GM23338 (cell line): ENCODE measurements around the gene G3BP1. TPM values are rescaled to one million over a fixed set of nuclear protein-coding genes. Genes with fewer than 3 reads are reported as not detected.

ENCODE experiments used
- ATAC-seq: fragments of 200-7000 bp; cut with Tn5 transposase; 3 replicates; pipeline ENCODE4 v1.9.1; 2020
- DNase-seq: peaks from one replicate; pipeline ENCODE4 v3.0.0-alpha.2; 2015; ENCODE audit warnings: low spot score
- H2AFZ ChIP-seq: fragments of 200-600 bp; sonication (generic); 2 replicates; pipeline ENCODE4 v1.8.0; 2016; ENCODE audit warnings: antibody characterized with exemption, mild to moderate bottlenecking, moderate library complexity
- H3F3A ChIP-seq: fragments of 200-600 bp; sonication (generic); replicated peaks from 2 replicates; pipeline ENCODE4 v1.8.0; 2017; ENCODE audit warnings: antibody characterized with exemption, mixed run types, low read depth
- H3K27ac ChIP-seq: fragments of 200-600 bp; sonication (generic); 2 replicates; pipeline ENCODE4 v1.6.1; 2016; ENCODE audit warnings: low read depth
- H3K27me3 ChIP-seq: fragments of 200-600 bp; sonication (generic); 2 replicates; pipeline ENCODE4 v1.8.0; 2016; ENCODE audit warnings: mild to moderate bottlenecking, mixed run types, moderate library complexity; ENCODE audit not compliant: insufficient read depth
- H3K36me3 ChIP-seq: fragments of 200-600 bp; sonication (generic); 2 replicates; pipeline ENCODE4 v1.8.0; 2016; ENCODE audit warnings: mild to moderate bottlenecking; ENCODE audit not compliant: insufficient read depth
- H3K4me1 ChIP-seq: fragments of 200-600 bp; sonication (generic); 2 replicates; pipeline ENCODE4 v1.8.0; 2016; ENCODE audit warnings: mild to moderate bottlenecking, moderate library complexity; ENCODE audit not compliant: insufficient read depth
- H3K4me2 ChIP-seq: fragments of 200-600 bp; sonication (generic); 2 replicates; pipeline ENCODE4 v1.7.1; 2017; ENCODE audit warnings: mixed run types
- H3K4me3 ChIP-seq: fragments of 200-600 bp; sonication (generic); 2 replicates; pipeline ENCODE4 v1.6.1; 2016; ENCODE audit warnings: mixed run types
- H3K79me2 ChIP-seq: fragments of 200-600 bp; sonication (generic); replicated peaks from 2 replicates; pipeline ENCODE4 v1.8.0; 2017; ENCODE audit warnings: mild to moderate bottlenecking; ENCODE audit not compliant: insufficient read depth
- H3K9me2 ChIP-seq: fragments of 200-600 bp; sonication (generic); 2 replicates; pipeline ENCODE4 v1.8.0; 2017; ENCODE audit not compliant: insufficient read depth
- H4K20me1 ChIP-seq: fragments of 200-600 bp; sonication (generic); replicated peaks from 2 replicates; pipeline ENCODE4 v1.8.0; 2017; ENCODE audit warnings: mild to moderate bottlenecking; ENCODE audit not compliant: insufficient read depth
- H3K27ac Mint-ChIP-seq: 2 replicates; pipeline ENCODE4 v1.8.0; 2020; ENCODE audit warnings: inconsistent platforms, mild to moderate bottlenecking, moderate library complexity, mixed read lengths
- H3K27me3 Mint-ChIP-seq: 3 replicates; pipeline ENCODE4 v1.8.0; 2022; ENCODE audit warnings: low read depth, mild to moderate bottlenecking, moderate library complexity, mixed read lengths, inconsistent platforms; ENCODE audit not compliant: insufficient read depth, poor library complexity
- H3K36me3 Mint-ChIP-seq: 3 replicates; pipeline ENCODE4 v1.8.0; 2021; ENCODE audit warnings: low read depth, mild to moderate bottlenecking, inconsistent platforms, moderate library complexity, mixed read lengths
- H3K4me1 Mint-ChIP-seq: 3 replicates; pipeline ENCODE4 v1.8.0; 2020; ENCODE audit warnings: mild to moderate bottlenecking, inconsistent platforms, mixed read lengths
- H3K4me3 Mint-ChIP-seq: 3 replicates; pipeline ENCODE4 v1.8.0; 2021; ENCODE audit warnings: moderate library complexity, mild to moderate bottlenecking, inconsistent platforms, mixed read lengths
- H3K9me3 Mint-ChIP-seq: 3 replicates; pipeline ENCODE4 v1.8.0; 2020; ENCODE audit warnings: moderate library complexity, mild to moderate bottlenecking, inconsistent platforms, mixed read lengths
- CTCF ChIP-seq, 2 experiments: fragments of 200-600 bp in 1 of 2; sonication (generic) in 1 of 2; conservative IDR thresholded peaks; 2 replicates each; pipeline versions ENCODE4 v1.5.1 to v1.6.1; 2016 to 2017; ENCODE audit warnings: antibody characterized with exemption in 2 of 2, low read depth in 2 of 2, mild to moderate bottlenecking in 2 of 2, moderate library complexity in 1 of 2
- ETS1 ChIP-seq: IDR thresholded peaks from 2 replicates; pipeline ENCODE4 v1.6.1; 2016; ENCODE audit warnings: antibody characterized with exemption
- JUNB ChIP-seq: IDR thresholded peaks from one replicate; pipeline ENCODE4 v1.6.1; 2016; ENCODE audit warnings: antibody characterized with exemption; ENCODE audit not compliant: unreplicated experiment
- NANOG ChIP-seq: IDR thresholded peaks from 2 replicates; pipeline ENCODE4 v1.6.1; 2016; ENCODE audit warnings: antibody characterized with exemption, borderline replicate concordance
- POLR2AphosphoS5 ChIP-seq: IDR thresholded peaks from 2 replicates; pipeline ENCODE4 v1.6.1; 2016; ENCODE audit warnings: antibody characterized with exemption, low read depth
- REST ChIP-seq: IDR thresholded peaks from one replicate; pipeline ENCODE4 v1.6.1; 2018; ENCODE audit warnings: antibody characterized with exemption; ENCODE audit not compliant: unreplicated experiment
- STAT1 ChIP-seq: IDR thresholded peaks from one replicate; pipeline ENCODE4 v1.6.1; 2016; ENCODE audit warnings: antibody characterized with exemption; ENCODE audit not compliant: unreplicated experiment
- ZNF331 ChIP-seq: fragments of 250-450 bp; sonication (Bioruptor Pico); IDR thresholded peaks from 2 replicates; pipeline ENCODE4 v1.5.0; 2020; ENCODE audit warnings: low read depth, mild to moderate bottlenecking, moderate library complexity
- polyA plus RNA-seq: library from polyadenylated mRNA; unstranded; fragments of >200 nt; fragmentation: Nextera tagmentation; extraction: Ambion mirVana; gene quantifications from 2 replicates; pipeline ENCODE4 v1.2.1, GENCODE V29; 2016
- total RNA-seq: library from RNA; depleted of rRNA; stranded (reverse); fragments of >200 nt; shearing (Covaris generic); gene quantifications from 2 replicates; pipeline ENCODE4 v1.2.3, GENCODE V29; 2014

G3BP1 gene
- total and polyA plus RNA-seq, 2 experiments from 2014 or later = 183 to 323 TPM

GRCh38 chr5:151798674-151799073 is 26.9 kb downstream of the G3BP1 start:
- no peak overlapping the region for H3K4me2 ChIP-seq
- Mint-ChIP-seq H3K4me1 (no peaks in the 10 kb centered on the region), H3K9me3 (no peaks in the 10 kb centered on the region), H3K36me3 (peaks cover 96% of the 10 kb centered on the region), H3K4me3 (no peak overlapping the region), H3K27me3 (no peaks in the 10 kb centered on the region), H3K27ac (no peak overlapping the region)
- H3K27ac ChIP-seq = no peak overlapping the region
- H3K4me3 ChIP-seq = no peak overlapping the region
- peaks cover 100% of the 10 kb centered on the region for H3K79me2 ChIP-seq
- H3K9me2 ChIP-seq = no peaks in the 10 kb centered on the region
- H4K20me1 ChIP-seq = peaks cover 70% of the 10 kb centered on the region
- H3K4me1 ChIP-seq = no peaks in the 10 kb centered on the region
- H3K27me3 ChIP-seq = no peaks in the 10 kb centered on the region
- no peak overlapping the region for H2AFZ ChIP-seq
- ATAC-seq = no peak
- no peak for DNase-seq
- no peak for TF ChIP-seq REST
- TF ChIP-seq ZNF331 = no peak
- no peak for TF ChIP-seq CTCF (conservative IDR thresholded peaks at IDR 0.05; ENCODE audit: low read depth in 2 of 2)
- TF ChIP-seq ETS1 = no peak
- TF ChIP-seq POLR2AphosphoS5 = no peak
- H3K36me3 ChIP-seq = peaks cover 97% of the 10 kb centered on the region
- H3F3A ChIP-seq = peaks cover 11% of the 10 kb centered on the region; the same call in 1 of the 2 replicates

GRCh38 chr5:151799407-151799806 is 27.7 kb downstream of the G3BP1 start:
- Histone ChIP-seq H3K4me3 (no peak overlapping the region), H3K27me3 (no peaks in the 10 kb centered on the region), H3K9me2 (no peaks in the 10 kb centered on the region), H4K20me1 (peaks cover 63% of the 10 kb centered on the region), H3K4me1 (no peaks in the 10 kb centered on the region), H3K36me3 (peaks cover 94% of the 10 kb centered on the region), H3F3A (peaks cover 4% of the 10 kb centered on the region; the same call in 1 of the 2 replicates), H3K27ac (no peak overlapping the region; the same call in 1 of the 2 replicates), H2AFZ (no peak overlapping the region), H3K79me2 (peaks cover 99% of the 10 kb centered on the region), H3K4me2 (no peak overlapping the region)
- no peaks in the 10 kb centered on the region for H3K4me1 Mint-ChIP-seq
- no peak overlapping the region for H3K4me3 Mint-ChIP-seq
- peak overlapping the region; percentile 8; the same call in 1 of the 2 replicates for H3K27ac Mint-ChIP-seq
- H3K27me3 Mint-ChIP-seq = no peaks in the 10 kb centered on the region
- H3K9me3 Mint-ChIP-seq = no peaks in the 10 kb centered on the region
- ATAC-seq = no peak
- DNase-seq = no peak
- peaks cover 96% of the 10 kb centered on the region for H3K36me3 Mint-ChIP-seq
- no peak for TF ChIP-seq STAT1
- TF ChIP-seq POLR2AphosphoS5 = no peak
- no peak for TF ChIP-seq CTCF (conservative IDR thresholded peaks at IDR 0.05; ENCODE audit: low read depth in 2 of 2)
- TF ChIP-seq REST = no peak
- TF ChIP-seq ZNF331 = no peak
- TF ChIP-seq NANOG = no peak
- TF ChIP-seq JUNB = no peak
